ENCODE data around the gene RAB19. TPM values are rescaled to one million over a fixed set of nuclear protein-coding genes. Genes with fewer than 3 reads are reported as not detected.

RAB19 gene
- total and polyA plus RNA-seq, 7 donors = not detected

- Histone ChIP-seq H3K36me3 (ENCODE audit: insufficient read depth in 1 of 2, low read depth in 1 of 2) (peaks cover 11 to 95% of the 10 kb centered on the region in 2 donors), H3K27me3 (ENCODE audit: insufficient read depth in 3 of 3, low read length in 2 of 3) (no peaks in the 10 kb centered on the region), H3K4me3 (no peak overlapping the region), H3K9me3 (no peaks in the 10 kb centered on the region), H3K4me1 (no peaks in the 10 kb centered on the region), H3K27ac (no peak overlapping the region)
- WGBS, 3 donors = 83 to 86% (median 86%) methylated on average over 3 of the region's 3 CpGs
- no peak for DNase-seq
- ATAC-seq = no peak
- intact Hi-C loops (cut with DNase I) = no loop called here
- TF ChIP-seq, protein P1, sequence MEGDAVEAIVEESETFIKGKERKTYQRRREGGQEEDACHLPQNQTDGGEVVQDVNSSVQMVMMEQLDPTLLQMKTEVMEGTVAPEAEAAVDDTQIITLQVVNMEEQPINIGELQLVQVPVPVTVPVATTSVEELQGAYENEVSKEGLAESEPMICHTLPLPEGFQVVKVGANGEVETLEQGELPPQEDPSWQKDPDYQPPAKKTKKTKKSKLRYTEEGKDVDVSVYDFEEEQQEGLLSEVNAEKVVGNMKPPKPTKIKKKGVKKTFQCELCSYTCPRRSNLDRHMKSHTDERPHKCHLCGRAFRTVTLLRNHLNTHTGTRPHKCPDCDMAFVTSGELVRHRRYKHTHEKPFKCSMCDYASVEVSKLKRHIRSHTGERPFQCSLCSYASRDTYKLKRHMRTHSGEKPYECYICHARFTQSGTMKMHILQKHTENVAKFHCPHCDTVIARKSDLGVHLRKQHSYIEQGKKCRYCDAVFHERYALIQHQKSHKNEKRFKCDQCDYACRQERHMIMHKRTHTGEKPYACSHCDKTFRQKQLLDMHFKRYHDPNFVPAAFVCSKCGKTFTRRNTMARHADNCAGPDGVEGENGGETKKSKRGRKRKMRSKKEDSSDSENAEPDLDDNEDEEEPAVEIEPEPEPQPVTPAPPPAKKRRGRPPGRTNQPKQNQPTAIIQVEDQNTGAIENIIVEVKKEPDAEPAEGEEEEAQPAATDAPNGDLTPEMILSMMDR (IDR thresholded peaks at IDR 0.05) = no peak
Measured at GRCh38 chr7:140458201-140458600, 54.3 kb downstream of the RAB19 start.

DNA sequence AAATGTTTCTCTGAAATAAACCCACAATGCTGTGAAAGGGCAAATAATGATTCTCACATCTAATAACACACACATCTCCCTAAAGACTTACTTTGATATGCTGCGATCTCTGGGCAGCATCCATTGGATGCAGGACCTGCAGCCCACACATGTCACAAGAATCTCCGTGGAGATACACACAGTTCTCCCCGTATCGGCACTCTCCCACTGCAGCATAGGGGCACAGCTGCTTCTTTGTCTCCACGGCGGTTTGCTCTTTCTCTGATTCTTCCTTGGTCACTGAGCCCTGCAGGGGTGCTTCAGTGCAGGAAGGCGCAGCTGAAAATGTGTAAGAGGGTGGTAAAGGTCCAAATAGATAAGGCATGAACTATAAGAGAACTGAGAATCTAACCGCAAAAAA is 55.1 kb downstream of the RAB19 start:
- no peak overlapping the region for H3K4me3 ChIP-seq
- WGBS, 3 donors = 84 to 89% (median 85%) methylated on average over 8 of the region's 8 CpGs
- TF ChIP-seq, protein P1 (IDR thresholded peaks at IDR 0.05) = no peak
- intact Hi-C loops (cut with DNase I) = no loop called here
- ATAC-seq (no peak), DNase-seq (no peak)
- no peak overlapping the region for H3K27ac ChIP-seq
- H3K4me1 ChIP-seq = no peaks in the 10 kb centered on the region
- H3K27me3 ChIP-seq (ENCODE audit: insufficient read depth in 3 of 3, low read length in 2 of 3) = no peaks in the 10 kb centered on the region
- no peaks in the 10 kb centered on the region for H3K9me3 ChIP-seq
- peaks cover 11 to 92% of the 10 kb centered on the region in 2 donors for H3K36me3 ChIP-seq (ENCODE audit: insufficient read depth in 1 of 2, low read depth in 1 of 2)

DNA sequence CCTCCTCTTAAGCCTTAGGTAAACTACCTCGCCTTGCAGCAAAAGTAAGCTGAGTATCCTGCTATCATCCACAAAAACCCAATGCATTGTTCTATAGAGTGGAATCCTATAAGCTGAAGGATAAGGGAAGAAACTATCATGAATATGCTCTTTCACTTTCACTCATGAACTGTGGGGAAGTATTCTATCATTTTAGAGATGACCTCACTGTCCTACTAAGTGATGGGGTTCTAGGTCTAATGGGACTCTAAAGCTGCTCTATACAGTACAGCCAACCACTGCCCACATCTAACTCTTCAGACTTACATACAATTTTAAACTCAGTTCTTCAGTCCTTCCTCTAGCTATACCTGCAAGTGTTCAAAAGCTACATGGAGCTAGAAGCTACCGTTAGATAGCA is 59.3 kb downstream of the RAB19 start:
- Histone ChIP-seq H3K27ac (no peak overlapping the region), H3K9me3 (no peaks in the 10 kb centered on the region), H3K4me3 (no peak overlapping the region), H3K36me3 (ENCODE audit: insufficient read depth in 1 of 2, low read depth in 1 of 2) (peaks cover 7 to 90% of the 10 kb centered on the region in 2 donors), H3K27me3 (ENCODE audit: insufficient read depth in 3 of 3, low read length in 2 of 3) (no peaks in the 10 kb centered on the region), H3K4me1 (no peaks in the 10 kb centered on the region)
- DNase-seq (no peak), ATAC-seq (no peak)
- 96 to 100% (median 96%) methylated on average over 2 of the region's 2 CpGs for WGBS, 3 donors
- TF ChIP-seq, protein P1 (IDR thresholded peaks at IDR 0.05) = no peak
- intact Hi-C loops (cut with DNase I) = no loop called here

DNA sequence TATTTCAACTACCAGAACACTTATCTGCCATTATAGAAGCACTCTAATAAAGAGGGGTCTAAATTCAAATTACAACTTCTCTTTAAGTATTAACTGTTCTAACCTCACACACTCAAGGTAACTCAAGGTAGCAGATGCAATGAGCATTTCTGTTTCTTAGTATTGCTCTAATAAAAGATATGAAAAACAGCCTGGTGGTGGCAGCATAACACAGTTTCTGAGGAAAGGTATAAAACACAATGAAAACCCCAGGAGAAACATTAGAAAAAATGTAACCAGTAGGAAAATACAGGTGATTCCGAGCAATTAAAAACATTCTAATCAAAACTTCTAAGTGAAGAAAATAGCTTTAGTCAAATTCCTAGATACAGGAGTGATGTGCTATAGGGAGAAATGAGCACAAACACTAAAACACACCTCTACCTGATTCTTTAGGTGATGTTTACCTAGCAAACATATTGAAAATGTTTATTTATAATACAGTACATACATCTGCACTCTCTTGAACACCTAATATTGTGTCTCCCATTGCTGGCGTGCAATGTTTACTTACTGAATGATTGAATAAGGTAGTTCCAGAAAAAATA is 72.0 kb downstream of the RAB19 start:
- TF ChIP-seq, protein P1 (IDR thresholded peaks at IDR 0.05) = peak; percentile 59
- Histone ChIP-seq H3K9me3 (no peaks in the 10 kb centered on the region), H3K4me3 (no peak overlapping the region), H3K4me1 (peaks cover 14% of the 10 kb centered on the region), H3K36me3 (ENCODE audit: insufficient read depth in 1 of 2, low read depth in 1 of 2) (peaks cover 0 to 11% of the 10 kb centered on the region in 2 donors), H3K27ac (no peak overlapping the region), H3K27me3 (ENCODE audit: insufficient read depth in 3 of 3, low read length in 2 of 3) (no peaks in the 10 kb centered on the region)
- 52 to 64% (median 55%) methylated on average over 2 of the region's 2 CpGs for WGBS, 3 donors
- ATAC-seq (no peak), DNase-seq (no peak)
- intact Hi-C loops (cut with DNase I) = loop anchor here in 1 of 2 donors (5.0 kb wide), 1 partner anchor 41 kb away; no protein-coding TSS in a partner anchor
